Neural progenitor cell (in vitro differentiated cells): ENCODE data around the gene RUSF1. TPM values are rescaled to one million over a fixed set of nuclear protein-coding genes. Genes with fewer than 3 reads are reported as not detected.

Source experiments
- DNase-seq: peaks from one replicate; pipeline ENCODE4 v3.0.0-alpha.2; 2016; ENCODE audit warnings: low spot score
- H2AFZ ChIP-seq: fragments of 200-600 bp; sonication (generic); replicated peaks from 2 replicates; pipeline ENCODE4 v1.6.1; 2016; ENCODE audit warnings: antibody characterized with exemption
- H3F3A ChIP-seq: fragments of 200-600 bp; sonication (generic); 2 replicates; pipeline ENCODE4 v1.6.1; 2016; ENCODE audit warnings: antibody characterized with exemption, low read depth
- H3K27ac ChIP-seq: fragments of 200-600 bp; sonication (generic); 2 replicates; pipeline ENCODE4 v1.5.1; 2016; ENCODE audit warnings: mild to moderate bottlenecking
- H3K27me3 ChIP-seq: fragments of 200-600 bp; sonication (generic); 2 replicates; pipeline ENCODE4 v1.6.1; 2016; ENCODE audit warnings: mild to moderate bottlenecking, moderate library complexity
- H3K36me3 ChIP-seq: fragments of 200-600 bp; sonication (generic); 2 replicates; pipeline ENCODE4 v1.5.1; 2016
- H3K4me1 ChIP-seq: fragments of 200-600 bp; sonication (generic); 2 replicates; pipeline ENCODE4 v1.6.1; 2016; ENCODE audit warnings: mixed run types
- H3K4me2 ChIP-seq: fragments of 200-600 bp; sonication (generic); 2 replicates; pipeline ENCODE4 v1.6.1; 2016
- H3K4me3 ChIP-seq: fragments of 200-600 bp; sonication (generic); 2 replicates; pipeline ENCODE4 v1.5.1; 2016
- H3K79me2 ChIP-seq: fragments of 200-600 bp; sonication (generic); 2 replicates; pipeline ENCODE4 v1.6.1; 2016; ENCODE audit warnings: low read depth
- H3K9ac ChIP-seq: fragments of 200-600 bp; sonication (generic); 2 replicates; pipeline ENCODE4 v1.6.1; 2016
- H3K9me3 ChIP-seq: fragments of 200-600 bp; sonication (generic); 2 replicates; pipeline ENCODE4 v1.5.1; 2016; ENCODE audit warnings: low read depth
- H4K20me1 ChIP-seq: fragments of 200-600 bp; sonication (generic); 2 replicates; pipeline ENCODE4 v1.6.1; 2016; ENCODE audit warnings: low read depth
- H3K27ac Mint-ChIP-seq: 3 replicates; pipeline ENCODE4 v1.8.0; 2021; ENCODE audit warnings: mixed read lengths
- H3K27me3 Mint-ChIP-seq: 2 replicates; pipeline ENCODE4 v1.8.0; 2022; ENCODE audit warnings: low read depth, mild to moderate bottlenecking, inconsistent platforms, moderate library complexity, mixed read lengths; ENCODE audit not compliant: insufficient read depth
- H3K36me3 Mint-ChIP-seq: 3 replicates; pipeline ENCODE4 v1.8.0; 2021; ENCODE audit warnings: mixed read lengths
- H3K4me1 Mint-ChIP-seq: 3 replicates; pipeline ENCODE4 v1.8.0; 2021; ENCODE audit warnings: mixed read lengths
- H3K4me3 Mint-ChIP-seq: 3 replicates; pipeline ENCODE4 v1.8.0; 2021; ENCODE audit warnings: mild to moderate bottlenecking, moderate library complexity, mixed read lengths
- H3K9me3 Mint-ChIP-seq: 3 replicates; pipeline ENCODE4 v1.8.0; 2020; ENCODE audit warnings: mixed read lengths
- CTCF ChIP-seq: fragments of 200-600 bp; sonication (generic); IDR thresholded peaks from 2 replicates; pipeline ENCODE4 v1.5.1; 2017; ENCODE audit warnings: antibody characterized with exemption, mild to moderate bottlenecking
- EZH2 ChIP-seq: fragments of 200-600 bp; sonication (generic); IDR thresholded peaks from 2 replicates; pipeline ENCODE4 v1.6.1; 2017; ENCODE audit warnings: antibody characterized with exemption, mild to moderate bottlenecking, moderate library complexity
- EZH2phosphoT487 ChIP-seq: fragments of 200-600 bp; sonication (generic); IDR thresholded peaks from 2 replicates; pipeline ENCODE4 v1.6.1; 2017; ENCODE audit warnings: antibody characterized with exemption
- total RNA-seq: library from RNA; depleted of rRNA; stranded (reverse); fragments of >200 nt; gene quantifications from 2 replicates; pipeline ENCODE4 v1.2.3, GENCODE V29; 2015; ENCODE audit warnings: low replicate concordance

The RUSF1 gene
- total RNA-seq, 1 donor from 2014 or later = 11.5 TPM

GRCh38 chr16:31483081-31483480 lies 25.1 kb downstream of the RUSF1 start, which contains the start of gene SLC5A2:
Gene SLC5A2 (plus strand): TSS chr16:31483123. CDS start chr16:31483137, 14 bp downstream.
- no peak for DNase-seq
- Histone ChIP-seq H3K9ac (no peak within 1 kb of the TSS), H3K79me2 (no peaks in the 10 kb centered on the region), H3F3A (peaks cover under 1% of the 10 kb centered on the region), H2AFZ (no peak within 1 kb of the TSS), H3K27ac (no peak within 1 kb of the TSS), H3K9me3 (no peaks in the 10 kb centered on the region), H3K4me1 (peaks cover 2% of the 10 kb centered on the region), H3K36me3 (no peaks in the 10 kb centered on the region), H3K4me2 (no peak within 1 kb of the TSS), H4K20me1 (peaks cover 7% of the 10 kb centered on the region), H3K27me3 (peaks cover 100% of the 10 kb centered on the region), H3K4me3 (no peak within 1 kb of the TSS)
- Mint-ChIP-seq H3K36me3 (no peaks in the 10 kb centered on the region), H3K27ac (no peak within 1 kb of the TSS), H3K4me1 (peaks cover 1% of the 10 kb centered on the region), H3K4me3 (no peak within 1 kb of the TSS), H3K27me3 (peaks cover 47% of the 10 kb centered on the region), H3K9me3 (no peaks in the 10 kb centered on the region)
- TF ChIP-seq CTCF (no peak), EZH2phosphoT487 (no peak), EZH2 (no peak)

GRCh38 chr16:31480851-31481536 lies 27.2 kb downstream of the RUSF1 start:
- no peak for DNase-seq
- H2AFZ ChIP-seq = no peak overlapping the region
- peaks cover 47% of the 10 kb centered on the region for H3K27me3 Mint-ChIP-seq
- no peak overlapping the region for H3K27ac ChIP-seq
- peaks cover 13% of the 10 kb centered on the region for H4K20me1 ChIP-seq
- H3K4me3 ChIP-seq = no peak overlapping the region
- H3K4me2 ChIP-seq = no peak overlapping the region
- H3K36me3 Mint-ChIP-seq = no peaks in the 10 kb centered on the region
- H3K36me3 ChIP-seq = no peaks in the 10 kb centered on the region
- H3K27ac Mint-ChIP-seq = no peak overlapping the region
- TF ChIP-seq CTCF = no peak
- no peak for TF ChIP-seq EZH2
- TF ChIP-seq EZH2phosphoT487 = no peak
- peaks cover 12% of the 10 kb centered on the region for H3K4me1 Mint-ChIP-seq
- no peaks in the 10 kb centered on the region for H3K79me2 ChIP-seq
- H3F3A ChIP-seq = peaks cover 7% of the 10 kb centered on the region
- no peak overlapping the region for H3K4me3 Mint-ChIP-seq
- no peaks in the 10 kb centered on the region for H3K4me1 ChIP-seq
- H3K9ac ChIP-seq = no peak overlapping the region
- no peaks in the 10 kb centered on the region for H3K9me3 ChIP-seq
- H3K9me3 Mint-ChIP-seq = no peaks in the 10 kb centered on the region
- peaks cover 100% of the 10 kb centered on the region for H3K27me3 ChIP-seq

- no peak overlapping the region for H2AFZ ChIP-seq
- peaks cover 100% of the 10 kb centered on the region for H3K27me3 ChIP-seq
- DNase-seq = no peak
- H3F3A ChIP-seq = peaks cover 7% of the 10 kb centered on the region
- Mint-ChIP-seq H3K4me3 (no peak overlapping the region), H3K4me1 (peaks cover 12% of the 10 kb centered on the region), H3K27me3 (peaks cover 46% of the 10 kb centered on the region), H3K27ac (no peak overlapping the region), H3K9me3 (no peaks in the 10 kb centered on the region), H3K36me3 (peaks cover 3% of the 10 kb centered on the region)
- no peaks in the 10 kb centered on the region for H3K36me3 ChIP-seq
- no peak overlapping the region for H3K9ac ChIP-seq
- no peaks in the 10 kb centered on the region for H3K79me2 ChIP-seq
- no peaks in the 10 kb centered on the region for H3K9me3 ChIP-seq
- no peak overlapping the region for H3K4me2 ChIP-seq
- TF ChIP-seq EZH2phosphoT487 = no peak
- no peak for TF ChIP-seq CTCF
- TF ChIP-seq EZH2 = no peak
- no peak overlapping the region for H3K4me3 ChIP-seq
- H3K27ac ChIP-seq = no peak overlapping the region
- H3K4me1 ChIP-seq = no peaks in the 10 kb centered on the region
- peaks cover 19% of the 10 kb centered on the region for H4K20me1 ChIP-seq
These were observed 28.4 kb downstream of the RUSF1 start for GRCh38 chr16:31479751-31480150.
